ENCODE measurements around the gene LRRC73. TPM values are rescaled to one million over a fixed set of nuclear protein-coding genes. Genes with fewer than 3 reads are reported as not detected.

LRRC73 gene
- total and polyA plus RNA-seq, 9 of the 15 experiments (the other 6 are each of a cell fraction or from before 2014, with no cell fraction given) = 0.07 to 0.55 (median 0.16) TPM; not detected in 3

DNA sequence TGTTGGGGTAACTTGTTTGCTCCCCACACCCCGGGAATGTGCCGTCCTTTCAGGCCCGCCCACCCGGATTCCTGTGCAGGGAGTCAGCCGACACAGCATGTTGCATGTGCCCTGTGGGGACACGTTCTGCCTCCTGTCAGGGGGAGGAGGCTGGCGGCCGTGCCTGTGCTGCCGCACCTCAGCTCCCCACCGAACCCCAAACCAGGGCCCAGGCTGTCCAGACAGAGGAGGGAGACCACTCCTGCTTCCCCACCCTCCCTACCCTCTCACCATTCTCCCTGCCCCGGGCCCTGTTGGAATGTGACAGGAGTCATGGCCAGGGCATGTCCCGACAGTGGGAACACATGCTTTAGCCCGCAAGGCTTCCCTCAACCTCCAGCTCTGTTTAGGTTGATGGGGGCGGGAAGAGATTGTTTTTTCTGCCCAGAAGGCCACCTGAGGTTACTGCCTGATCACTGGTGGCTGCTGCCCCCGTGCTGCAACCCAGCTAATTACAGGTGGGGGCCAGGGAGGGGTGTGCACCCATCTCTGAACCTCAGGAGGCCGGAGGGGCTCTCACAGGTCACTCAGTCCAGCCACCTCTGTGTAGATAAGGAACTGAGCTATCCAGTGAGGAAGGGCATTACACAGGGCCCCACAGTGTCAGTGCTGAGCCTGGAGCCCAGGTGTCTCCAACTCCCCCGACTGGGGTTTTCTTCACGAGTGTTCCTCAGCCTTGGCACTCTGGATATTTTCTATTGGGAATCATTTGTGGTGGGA is 13.6 kb downstream of the LRRC73 start (continued):
- TF ChIP-seq, protein P1, sequence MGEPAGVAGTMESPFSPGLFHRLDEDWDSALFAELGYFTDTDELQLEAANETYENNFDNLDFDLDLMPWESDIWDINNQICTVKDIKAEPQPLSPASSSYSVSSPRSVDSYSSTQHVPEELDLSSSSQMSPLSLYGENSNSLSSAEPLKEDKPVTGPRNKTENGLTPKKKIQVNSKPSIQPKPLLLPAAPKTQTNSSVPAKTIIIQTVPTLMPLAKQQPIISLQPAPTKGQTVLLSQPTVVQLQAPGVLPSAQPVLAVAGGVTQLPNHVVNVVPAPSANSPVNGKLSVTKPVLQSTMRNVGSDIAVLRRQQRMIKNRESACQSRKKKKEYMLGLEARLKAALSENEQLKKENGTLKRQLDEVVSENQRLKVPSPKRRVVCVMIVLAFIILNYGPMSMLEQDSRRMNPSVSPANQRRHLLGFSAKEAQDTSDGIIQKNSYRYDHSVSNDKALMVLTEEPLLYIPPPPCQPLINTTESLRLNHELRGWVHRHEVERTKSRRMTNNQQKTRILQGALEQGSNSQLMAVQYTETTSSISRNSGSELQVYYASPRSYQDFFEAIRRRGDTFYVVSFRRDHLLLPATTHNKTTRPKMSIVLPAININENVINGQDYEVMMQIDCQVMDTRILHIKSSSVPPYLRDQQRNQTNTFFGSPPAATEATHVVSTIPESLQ (CRISPR knock-in tag; IDR thresholded peaks at IDR 0.05) = no peak
- TF ChIP-seq SMC3 (conservative IDR thresholded peaks at IDR 0.05; ENCODE audit: insufficient read depth, low read depth, low read length) (peak; percentile 92), HDAC1 (IDR thresholded peaks at IDR 0.05) (no peak), LARP7 (IDR thresholded peaks at IDR 0.05) (no peak), CBX8 (IDR thresholded peaks at IDR 0.05; ENCODE audit: borderline replicate concordance, extremely low read depth, low read depth, low read length, poor library complexity, severe bottlenecking) (no peak), CSDE1 (IDR thresholded peaks at IDR 0.05) (no peak), CEBPB (tag; IDR thresholded peaks at IDR 0.05) (no peak), NUFIP1 (IDR thresholded peaks at IDR 0.05; ENCODE audit: partially characterized antibody) (no peak), ZNF174 (CRISPR knock-in tag; IDR thresholded peaks at IDR 0.05) (no peak), SMAD3 (CRISPR knock-in tag; conservative IDR thresholded peaks at IDR 0.05) (no peak), ZFX (CRISPR knock-in tag; IDR thresholded peaks at IDR 0.05) (no peak), MYC (IDR thresholded peaks at IDR 0.05; ENCODE audit: low read depth, low read length) (0 out of 2 replicates have a peak, but pooled peaks have one; percentile 16), MYC (CRISPR knock-in tag; IDR thresholded peaks at IDR 0.05; ENCODE audit: borderline replicate concordance, low read depth) (no peak), ZFP36 (IDR thresholded peaks at IDR 0.05; ENCODE audit: low read depth, low read length, partially characterized antibody) (no peak), RCOR1 (IDR thresholded peaks at IDR 0.05; ENCODE audit: borderline replicate concordance in 1 of 2, low read depth in 2 of 2, low read length in 2 of 2) (peak in 1 of 2 experiments; percentile 57; a peak in 2 of 4 replicates), ZNF316 (IDR thresholded peaks at IDR 0.05) (no peak), ZKSCAN3 (CRISPR knock-in tag; IDR thresholded peaks at IDR 0.05) (no peak), TARDBP (IDR thresholded peaks at IDR 0.05) (no peak)
- TF ChIP-seq, protein P2, sequence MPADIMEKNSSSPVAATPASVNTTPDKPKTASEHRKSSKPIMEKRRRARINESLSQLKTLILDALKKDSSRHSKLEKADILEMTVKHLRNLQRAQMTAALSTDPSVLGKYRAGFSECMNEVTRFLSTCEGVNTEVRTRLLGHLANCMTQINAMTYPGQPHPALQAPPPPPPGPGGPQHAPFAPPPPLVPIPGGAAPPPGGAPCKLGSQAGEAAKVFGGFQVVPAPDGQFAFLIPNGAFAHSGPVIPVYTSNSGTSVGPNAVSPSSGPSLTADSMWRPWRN (IDR thresholded peaks at IDR 0.05; ENCODE audit: low read depth) = no peak
- TF ChIP-seq, protein P3, sequence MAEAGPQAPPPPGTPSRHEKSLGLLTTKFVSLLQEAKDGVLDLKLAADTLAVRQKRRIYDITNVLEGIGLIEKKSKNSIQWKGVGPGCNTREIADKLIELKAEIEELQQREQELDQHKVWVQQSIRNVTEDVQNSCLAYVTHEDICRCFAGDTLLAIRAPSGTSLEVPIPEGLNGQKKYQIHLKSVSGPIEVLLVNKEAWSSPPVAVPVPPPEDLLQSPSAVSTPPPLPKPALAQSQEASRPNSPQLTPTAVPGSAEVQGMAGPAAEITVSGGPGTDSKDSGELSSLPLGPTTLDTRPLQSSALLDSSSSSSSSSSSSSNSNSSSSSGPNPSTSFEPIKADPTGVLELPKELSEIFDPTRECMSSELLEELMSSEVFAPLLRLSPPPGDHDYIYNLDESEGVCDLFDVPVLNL (CRISPR knock-in tag; IDR thresholded peaks at IDR 0.05; ENCODE audit: low read depth) = no peak
- TF ChIP-seq, protein P4, sequence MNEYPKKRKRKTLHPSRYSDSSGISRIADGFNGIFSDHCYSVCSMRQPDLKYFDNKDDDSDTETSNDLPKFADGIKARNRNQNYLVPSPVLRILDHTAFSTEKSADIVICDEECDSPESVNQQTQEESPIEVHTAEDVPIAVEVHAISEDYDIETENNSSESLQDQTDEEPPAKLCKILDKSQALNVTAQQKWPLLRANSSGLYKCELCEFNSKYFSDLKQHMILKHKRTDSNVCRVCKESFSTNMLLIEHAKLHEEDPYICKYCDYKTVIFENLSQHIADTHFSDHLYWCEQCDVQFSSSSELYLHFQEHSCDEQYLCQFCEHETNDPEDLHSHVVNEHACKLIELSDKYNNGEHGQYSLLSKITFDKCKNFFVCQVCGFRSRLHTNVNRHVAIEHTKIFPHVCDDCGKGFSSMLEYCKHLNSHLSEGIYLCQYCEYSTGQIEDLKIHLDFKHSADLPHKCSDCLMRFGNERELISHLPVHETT (CRISPR knock-in tag; conservative IDR thresholded peaks at IDR 0.05 in 1 of 2, IDR thresholded peaks at IDR 0.05 in 1 of 2) = no peak
- TF ChIP-seq, protein P5, sequence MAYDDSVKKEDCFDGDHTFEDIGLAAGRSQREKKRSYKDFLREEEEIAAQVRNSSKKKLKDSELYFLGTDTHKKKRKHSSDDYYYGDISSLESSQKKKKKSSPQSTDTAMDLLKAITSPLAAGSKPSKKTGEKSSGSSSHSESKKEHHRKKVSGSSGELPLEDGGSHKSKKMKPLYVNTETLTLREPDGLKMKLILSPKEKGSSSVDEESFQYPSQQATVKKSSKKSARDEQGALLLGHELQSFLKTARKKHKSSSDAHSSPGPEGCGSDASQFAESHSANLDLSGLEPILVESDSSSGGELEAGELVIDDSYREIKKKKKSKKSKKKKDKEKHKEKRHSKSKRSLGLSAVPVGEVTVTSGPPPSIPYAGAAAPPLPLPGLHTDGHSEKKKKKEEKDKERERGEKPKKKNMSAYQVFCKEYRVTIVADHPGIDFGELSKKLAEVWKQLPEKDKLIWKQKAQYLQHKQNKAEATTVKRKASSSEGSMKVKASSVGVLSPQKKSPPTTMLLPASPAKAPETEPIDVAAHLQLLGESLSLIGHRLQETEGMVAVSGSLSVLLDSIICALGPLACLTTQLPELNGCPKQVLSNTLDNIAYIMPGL (CRISPR knock-in tag; IDR thresholded peaks at IDR 0.05) = no peak

All from K562 (cell line).